HL-60 (cell line): ENCODE measurements around the gene EPC1.

Source experiments
- CTCF ChIP-seq: IDR thresholded peaks from one replicate; pipeline ENCODE4 v1.5.1; 2011; ENCODE audit warnings: low read length, control low read depth, inconsistent platforms; ENCODE audit not compliant: insufficient read depth
- GABPA ChIP-seq: IDR thresholded peaks from 2 replicates; pipeline ENCODE4 v1.6.1; 2012; ENCODE audit warnings: low read depth
- POLR2AphosphoS5 ChIP-seq: IDR thresholded peaks from 2 replicates; pipeline ENCODE4 v1.6.1; 2012; ENCODE audit warnings: low read depth
- REST ChIP-seq: IDR thresholded peaks from 2 replicates; pipeline ENCODE4 v1.6.1; 2012; ENCODE audit warnings: low read depth; ENCODE audit not compliant: insufficient replicate concordance

DNA sequence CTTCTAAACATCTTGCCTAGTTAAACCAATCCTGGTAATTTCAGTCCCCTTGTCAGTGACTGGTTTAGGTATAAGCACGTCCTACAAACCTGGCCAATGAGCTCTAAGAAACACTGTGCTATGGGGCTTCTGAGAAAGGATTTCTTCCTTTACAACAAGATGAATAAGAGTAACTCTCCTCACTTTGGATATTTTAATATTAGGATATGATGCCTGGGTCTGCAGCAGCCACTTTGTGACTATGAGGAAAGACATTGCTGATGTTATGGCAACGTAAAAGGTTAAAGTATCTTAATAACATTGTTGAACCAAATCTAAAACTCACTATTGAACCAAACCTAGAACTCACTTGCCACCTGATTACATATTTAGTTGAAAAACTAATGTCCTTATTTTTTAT lies 26.5 kb upstream of the EPC1 start:
- no peak for TF ChIP-seq CTCF
- no peak for TF ChIP-seq POLR2AphosphoS5
- TF ChIP-seq REST: no peak
- no peak for TF ChIP-seq GABPA
